Uterus (tissue), 4 donors: ENCODE measurements around the gene CPEB3. TPM values are rescaled to one million over a fixed set of nuclear protein-coding genes. Genes with fewer than 3 reads are reported as not detected.
A peak's percentile ranks its signal among the peaks of the same experiment; 100 is the strongest.

Experiments
- DNase-seq, 2 donors: peaks; one replicate each; pipeline ENCODE4 v3.0.0-alpha.2; 2019 to 2020
- H3K27ac ChIP-seq, 2 donors: fragments of 200-600 bp; sonication (generic); 1 replicate in 1 of 2; 2 replicates in 1 of 2; pipeline ENCODE4 v1.5.1; 2016 to 2018
- H3K27me3 ChIP-seq, 2 donors: fragments of 200-600 bp; sonication (generic); one replicate each; pipeline ENCODE4 v1.5.1; 2018 to 2019; ENCODE audit warnings: control low read depth in 1 of 2
- H3K36me3 ChIP-seq, 2 donors: fragments of 200-600 bp; sonication (generic); one replicate each; pipeline ENCODE4 v1.5.1; 2019; ENCODE audit warnings: control low read depth in 1 of 2
- H3K4me1 ChIP-seq, 2 donors: fragments of 200-600 bp; sonication (generic); one replicate each; pipeline ENCODE4 v1.5.1; 2018 to 2019; ENCODE audit warnings: control low read depth in 1 of 2
- H3K4me3 ChIP-seq, 2 donors: fragments of 200-600 bp; sonication (generic); 1 replicate in 1 of 2; 2 replicates in 1 of 2; pipeline ENCODE4 v1.5.1; 2018 to 2019; ENCODE audit warnings: mild to moderate bottlenecking in 1 of 2
- H3K9me3 ChIP-seq, 2 donors: fragments of 200-600 bp; sonication (generic); one replicate each; pipeline ENCODE4 v1.5.1; 2019; ENCODE audit warnings: control low read depth in 1 of 2
- POLR2A ChIP-seq, 2 donors: fragments of 450-650 bp; IDR thresholded peaks; one replicate each; pipeline ENCODE4 v1.6.1; 2016; ENCODE audit warnings: antibody characterized with exemption in 2 of 2, mild to moderate bottlenecking in 1 of 2, moderate library complexity in 1 of 2
- intact Hi-C: fragments of 100-400 bp; cut with DNase I; formaldehyde crosslinking; loops from one replicate; pipeline ENCODE4 v1.15.1; 2023; ENCODE audit warnings: low total_unique reads
- total RNA-seq, 4 donors: library from RNA; depleted of rRNA in 3 of 4; stranded (reverse); fragments of >200 nt in 3 of 4; gene quantifications; one replicate each; pipeline versions ENCODE4 v1.1.0 to v1.2.4, GENCODE V29; 2014 to 2023
- TF ChIP-seq, protein P1 (sequence below), 4 experiments: fragments of 200-600 bp in 2 of 4; fragments of 450-650 bp in 2 of 4; sonication (generic) in 2 of 4; IDR thresholded peaks; one replicate each; pipeline ENCODE4 v1.5.1; 2016 to 2019; ENCODE audit warnings: antibody characterized with exemption in 4 of 4, mild to moderate bottlenecking in 2 of 4, moderate library complexity in 1 of 4
- donor health status: DM: yes; HTN: yes; CAD: no.

The CPEB3 gene
- total RNA-seq, 4 donors from 2014 or later, result 2.6 to 5.4 (median 3.7) TPM

GRCh38 chr10:92244796-92245195 is 46.1 kb downstream of the CPEB3 start:
- no peak for TF ChIP-seq POLR2A (IDR thresholded peaks at IDR 0.05)
- TF ChIP-seq, protein P1, sequence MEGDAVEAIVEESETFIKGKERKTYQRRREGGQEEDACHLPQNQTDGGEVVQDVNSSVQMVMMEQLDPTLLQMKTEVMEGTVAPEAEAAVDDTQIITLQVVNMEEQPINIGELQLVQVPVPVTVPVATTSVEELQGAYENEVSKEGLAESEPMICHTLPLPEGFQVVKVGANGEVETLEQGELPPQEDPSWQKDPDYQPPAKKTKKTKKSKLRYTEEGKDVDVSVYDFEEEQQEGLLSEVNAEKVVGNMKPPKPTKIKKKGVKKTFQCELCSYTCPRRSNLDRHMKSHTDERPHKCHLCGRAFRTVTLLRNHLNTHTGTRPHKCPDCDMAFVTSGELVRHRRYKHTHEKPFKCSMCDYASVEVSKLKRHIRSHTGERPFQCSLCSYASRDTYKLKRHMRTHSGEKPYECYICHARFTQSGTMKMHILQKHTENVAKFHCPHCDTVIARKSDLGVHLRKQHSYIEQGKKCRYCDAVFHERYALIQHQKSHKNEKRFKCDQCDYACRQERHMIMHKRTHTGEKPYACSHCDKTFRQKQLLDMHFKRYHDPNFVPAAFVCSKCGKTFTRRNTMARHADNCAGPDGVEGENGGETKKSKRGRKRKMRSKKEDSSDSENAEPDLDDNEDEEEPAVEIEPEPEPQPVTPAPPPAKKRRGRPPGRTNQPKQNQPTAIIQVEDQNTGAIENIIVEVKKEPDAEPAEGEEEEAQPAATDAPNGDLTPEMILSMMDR (IDR thresholded peaks at IDR 0.05), result no peak
- Histone ChIP-seq H3K4me3 (no peak overlapping the region), H3K36me3 (no peaks in the 10 kb centered on the region), H3K27ac (no peak overlapping the region), H3K27me3 (no peaks in the 10 kb centered on the region), H3K4me1 (peaks cover 0 to 4% of the 10 kb centered on the region in 2 donors), H3K9me3 (no peaks in the 10 kb centered on the region)
- no peak for DNase-seq
- intact Hi-C loops, result no loop called here

- Histone ChIP-seq H3K27me3 (no peaks in the 10 kb centered on the region), H3K4me3 (peak overlapping the region in 1 of 2 donors; percentile 3), H3K36me3 (no peaks in the 10 kb centered on the region), H3K9me3 (no peaks in the 10 kb centered on the region), H3K4me1 (peaks cover 0 to 4% of the 10 kb centered on the region in 2 donors), H3K27ac (peak overlapping the region; percentile 22 to 50)
- DNase-seq, result peak; percentile 30 to 39
- intact Hi-C loops, result no loop called here
- TF ChIP-seq POLR2A (IDR thresholded peaks at IDR 0.05), result no peak
- TF ChIP-seq, protein P1 (IDR thresholded peaks at IDR 0.05), result no peak
Measured at GRCh38 chr10:92242910-92243671, 47.8 kb downstream of the CPEB3 start.

GRCh38 chr10:92242380-92242779 is 48.5 kb downstream of the CPEB3 start:
- H3K9me3 ChIP-seq, result no peaks in the 10 kb centered on the region
- no peak for DNase-seq
- no peaks in the 10 kb centered on the region for H3K36me3 ChIP-seq
- TF ChIP-seq POLR2A (IDR thresholded peaks at IDR 0.05), result no peak
- TF ChIP-seq, protein P1 (IDR thresholded peaks at IDR 0.05), result no peak
- H3K4me1 ChIP-seq, result peaks cover 0 to 4% of the 10 kb centered on the region in 2 donors
- H3K4me3 ChIP-seq, result no peak overlapping the region
- no peaks in the 10 kb centered on the region for H3K27me3 ChIP-seq
- H3K27ac ChIP-seq, result no peak overlapping the region
- intact Hi-C loops, result no loop called here

- TF ChIP-seq POLR2A (IDR thresholded peaks at IDR 0.05), result no peak
- TF ChIP-seq, protein P1 (IDR thresholded peaks at IDR 0.05), result no peak
- peak overlapping the region; percentile 82 for H3K27ac ChIP-seq
- intact Hi-C loops, result no loop called here
- no peak for DNase-seq
- H3K36me3 ChIP-seq, result no peaks in the 10 kb centered on the region
- H3K9me3 ChIP-seq, result no peaks in the 10 kb centered on the region
- H3K27me3 ChIP-seq, result no peaks in the 10 kb centered on the region
- H3K4me3 ChIP-seq, result no peak overlapping the region
- peaks cover 0 to 4% of the 10 kb centered on the region in 2 donors for H3K4me1 ChIP-seq
Measured at GRCh38 chr10:92241501-92241900, 49.4 kb downstream of the CPEB3 start.

- no peak for TF ChIP-seq POLR2A (IDR thresholded peaks at IDR 0.05)
- TF ChIP-seq, protein P1 (IDR thresholded peaks at IDR 0.05), result no peak
- intact Hi-C loops, result no loop called here
- H3K36me3 ChIP-seq, result no peaks in the 10 kb centered on the region
- H3K27ac ChIP-seq, result peak overlapping the region; percentile 82
- H3K9me3 ChIP-seq, result no peaks in the 10 kb centered on the region
- peaks cover 0 to 4% of the 10 kb centered on the region in 2 donors for H3K4me1 ChIP-seq
- peak overlapping the region; percentile 51 to 62 for H3K4me3 ChIP-seq
- DNase-seq, result no peak
- H3K27me3 ChIP-seq, result no peaks in the 10 kb centered on the region
Measured at GRCh38 chr10:92241158-92241500, 49.7 kb downstream of the CPEB3 start.
